NCI-H345 treated with DMSO at 0.1 percent for 48 hours (cell line): Measurements from ENCODE around the gene MPPE1.

Experiments
- DNase-seq: peaks from one replicate; lab custom pipeline; 2025; ENCODE audit not compliant: unreplicated experiment; lab: John Stamatoyannopoulos, UW

The MPPE1 gene

DNA sequence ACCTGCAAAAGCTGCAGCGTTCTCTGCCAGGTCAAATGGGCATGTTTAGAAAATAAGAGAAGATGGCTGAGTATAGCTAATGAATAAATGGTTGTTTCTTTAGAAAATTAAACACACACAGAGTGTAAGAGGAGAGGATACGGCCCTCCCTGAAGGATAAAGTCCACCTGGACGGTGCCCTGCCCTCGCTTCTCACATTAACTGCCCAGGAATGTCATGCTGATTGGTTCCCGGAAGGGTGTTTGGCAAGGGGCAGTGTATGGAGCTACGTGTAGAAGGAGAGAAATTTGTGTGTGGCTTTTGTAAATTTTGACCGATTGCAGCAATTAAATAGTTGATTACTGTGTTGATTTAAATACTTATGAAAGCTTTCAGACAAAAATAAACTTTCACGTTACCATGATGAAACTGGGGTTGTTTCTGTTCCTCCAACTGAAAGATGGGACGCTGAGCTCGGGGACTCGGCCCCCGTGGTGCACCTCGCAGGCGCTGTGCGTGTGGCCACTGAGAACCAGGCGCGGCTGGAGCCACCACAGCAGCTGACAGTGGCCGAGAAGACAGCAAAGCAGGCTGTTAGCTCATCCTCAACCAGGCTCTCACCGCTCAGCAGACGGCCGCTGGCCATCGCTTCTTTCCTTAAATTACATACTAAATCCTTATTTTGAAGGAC lies 22.7 kb downstream of the MPPE1 start:
- no peak for DNase-seq

DNA sequence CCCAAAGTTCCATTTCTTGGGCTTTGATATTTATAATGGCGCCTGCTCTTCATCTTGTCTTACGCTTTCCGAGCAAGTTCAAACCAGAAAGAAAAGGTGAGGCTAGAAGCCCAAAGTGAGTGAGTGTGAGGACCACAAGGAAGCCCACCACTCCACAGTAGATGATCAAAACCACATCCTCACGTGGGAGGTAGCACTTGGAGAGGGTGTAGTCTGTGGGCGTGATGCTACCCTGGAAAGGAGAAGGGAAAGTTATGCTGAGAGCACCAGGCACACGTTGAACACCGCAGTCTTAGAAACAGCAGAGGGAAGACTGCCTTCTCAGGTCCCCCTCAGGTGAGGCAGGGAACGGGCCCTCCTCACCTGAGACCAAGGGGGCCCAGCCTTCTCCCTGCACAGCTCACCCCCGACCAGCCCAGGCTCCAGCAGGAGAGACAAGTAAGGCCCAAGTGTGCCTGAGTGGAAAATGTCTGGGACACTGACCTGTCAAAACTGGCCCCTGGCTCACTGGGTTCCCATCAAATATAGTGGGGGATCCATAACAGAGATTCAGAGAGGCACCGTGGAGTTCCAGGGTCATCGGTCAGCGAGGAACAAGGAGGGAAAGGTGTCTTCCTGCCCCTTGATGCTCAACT lies 23.6 kb downstream of the MPPE1 start:
- DNase-seq, result no peak

DNA sequence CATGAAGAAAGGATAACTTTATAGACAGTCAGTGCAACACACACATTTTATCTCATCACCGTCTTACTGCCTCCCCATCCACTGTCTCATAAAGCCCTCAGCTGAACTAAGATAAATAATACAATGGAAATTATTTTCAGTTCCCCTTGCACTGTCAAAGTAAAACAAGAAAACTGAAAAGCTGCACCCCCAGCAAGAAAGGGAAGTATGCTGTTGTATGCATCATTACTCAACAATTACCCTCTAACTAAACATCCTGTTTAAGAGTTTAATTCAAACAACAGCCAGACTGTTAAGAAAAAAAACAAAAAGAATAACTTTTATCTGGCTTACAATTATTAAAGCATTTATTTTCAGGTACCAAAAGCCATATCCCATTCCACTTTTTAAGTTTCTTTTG lies 25.0 kb downstream of the MPPE1 start:
- no peak for DNase-seq

DNA sequence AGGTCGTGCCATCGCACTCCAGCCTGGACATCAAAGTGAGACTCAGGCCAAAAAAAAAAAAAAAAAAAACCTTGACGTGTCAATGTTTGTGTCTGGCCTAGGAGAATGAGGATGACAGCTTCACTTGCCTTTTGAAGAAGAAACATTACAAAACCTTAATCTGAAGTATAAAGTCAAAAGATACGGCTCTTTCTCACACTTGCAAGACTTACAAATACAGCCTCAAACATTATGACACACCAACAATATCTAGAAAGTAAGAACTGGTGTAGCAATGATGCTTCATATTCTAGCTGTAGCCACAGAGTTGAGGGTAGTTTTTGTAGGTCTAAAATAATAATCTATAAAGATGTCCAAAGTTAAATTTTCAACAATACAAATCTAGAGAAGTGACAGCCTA lies 25.5 kb downstream of the MPPE1 start:
- DNase-seq, result no peak

DNA sequence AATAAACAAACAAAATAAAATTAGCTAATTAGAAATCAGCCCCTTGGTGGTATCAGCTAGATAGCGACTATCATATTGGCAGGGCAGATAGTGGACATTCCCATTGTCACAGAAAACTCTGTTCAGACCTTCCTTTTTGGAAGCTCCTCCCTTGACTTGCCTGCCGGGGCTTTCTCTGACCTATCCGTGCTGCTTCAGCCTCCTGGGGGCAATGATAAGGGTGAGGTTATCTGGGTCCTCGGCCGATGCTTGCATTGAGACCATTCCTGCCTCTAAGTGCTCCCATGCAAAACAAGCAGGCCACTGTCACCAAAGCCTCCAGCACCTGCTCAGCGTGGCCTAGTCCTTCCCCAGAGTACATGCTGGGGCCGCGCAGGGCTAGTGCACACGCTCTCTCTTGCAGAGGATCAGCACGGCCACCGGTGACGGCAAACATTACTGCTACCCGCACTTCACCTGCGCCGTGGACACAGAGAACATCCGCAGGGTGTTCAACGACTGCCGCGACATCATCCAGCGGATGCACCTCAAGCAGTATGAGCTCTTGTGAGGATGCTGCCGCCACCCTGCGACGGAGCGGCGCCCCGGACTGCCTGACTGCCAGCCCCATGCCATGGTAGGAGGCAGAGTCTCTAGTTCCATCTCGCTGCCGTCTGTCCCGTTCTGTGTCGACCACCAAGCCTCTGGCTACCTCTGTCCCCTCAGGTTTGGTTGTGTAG lies 27.4 kb downstream of the MPPE1 start:
- no peak for DNase-seq

DNA sequence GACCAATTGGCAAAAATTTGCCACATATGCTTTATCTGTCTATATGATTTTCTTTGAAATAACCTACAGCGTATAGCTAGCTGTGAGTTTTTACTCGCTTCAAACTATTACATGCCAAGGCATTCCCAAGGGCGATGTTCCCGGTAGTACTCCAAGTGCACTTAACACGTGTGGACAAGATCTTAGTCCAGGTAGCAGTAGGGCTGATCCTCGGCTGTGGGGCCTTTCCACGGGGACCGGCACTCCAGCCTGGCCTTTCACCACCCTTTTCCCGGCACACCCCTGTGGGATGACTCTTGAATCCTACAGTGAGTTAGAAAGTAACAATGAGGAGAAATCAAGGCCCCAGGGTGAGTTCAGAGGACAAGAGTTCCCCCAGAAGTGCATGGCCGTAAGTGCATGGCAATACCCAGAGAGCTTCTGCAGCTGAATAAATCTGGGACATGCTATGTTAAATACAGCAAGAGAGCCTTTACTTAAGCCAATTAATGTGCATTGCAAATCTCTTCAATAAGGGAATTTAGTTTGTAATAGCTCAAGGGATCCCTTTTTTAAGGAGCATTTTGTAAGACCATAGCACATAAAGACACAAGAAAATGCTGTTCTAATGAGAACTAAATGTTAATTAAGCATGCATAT lies 30.5 kb downstream of the MPPE1 start:
- DNase-seq, result no peak

DNA sequence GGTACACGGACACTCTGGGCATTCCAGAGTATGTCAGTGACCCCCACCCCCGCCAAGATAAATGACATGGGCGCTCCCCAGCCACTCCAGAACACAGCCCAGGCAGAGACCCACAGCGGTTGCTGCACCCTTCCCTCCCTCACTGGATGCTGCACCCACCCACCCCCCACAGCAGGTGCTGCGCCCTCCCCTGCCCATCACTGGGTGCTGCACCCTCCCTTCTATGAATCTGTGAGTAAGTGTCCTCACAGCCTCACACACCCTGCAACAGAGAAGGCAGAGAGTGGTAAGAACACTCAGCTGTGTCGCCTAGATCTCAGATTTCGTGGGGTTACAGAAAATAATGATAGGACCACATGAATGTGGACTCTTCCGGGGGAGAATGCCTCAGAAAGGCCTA lies 33.4 kb downstream of the MPPE1 start:
- DNase-seq, result no peak

DNA sequence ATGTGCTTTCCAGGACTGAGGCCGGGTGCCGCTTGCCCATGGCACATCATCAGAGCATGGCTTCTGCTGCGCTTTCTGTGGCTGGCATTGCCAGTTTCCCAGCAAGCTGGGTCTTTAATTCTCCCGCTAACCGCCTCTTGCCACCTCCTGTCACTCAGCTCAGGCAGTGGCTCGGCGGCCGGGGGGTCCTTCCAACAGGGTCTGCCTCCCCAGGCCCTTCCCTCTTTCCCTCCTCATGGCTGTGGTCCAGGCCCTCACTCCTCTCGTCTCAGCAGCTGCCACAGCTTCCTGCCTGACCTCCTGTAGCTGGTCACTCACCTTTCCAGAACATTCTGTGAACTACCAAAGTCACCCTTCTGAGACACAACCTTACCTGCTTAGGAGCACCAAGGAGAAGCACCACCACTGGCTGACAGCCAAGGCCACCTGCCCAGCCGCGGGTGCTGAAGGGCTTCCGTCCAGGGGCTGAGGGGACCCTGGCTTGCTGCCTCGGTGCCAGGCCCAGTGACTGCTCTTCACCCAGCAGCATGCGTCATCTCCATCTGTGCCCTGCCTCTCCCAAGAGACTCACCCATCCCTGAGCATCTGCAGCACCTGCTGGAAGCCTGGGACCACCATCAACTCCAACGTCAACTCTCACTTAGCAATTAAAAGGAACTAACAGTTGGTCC lies 34.3 kb downstream of the MPPE1 start:
- DNase-seq, result no peak

DNA sequence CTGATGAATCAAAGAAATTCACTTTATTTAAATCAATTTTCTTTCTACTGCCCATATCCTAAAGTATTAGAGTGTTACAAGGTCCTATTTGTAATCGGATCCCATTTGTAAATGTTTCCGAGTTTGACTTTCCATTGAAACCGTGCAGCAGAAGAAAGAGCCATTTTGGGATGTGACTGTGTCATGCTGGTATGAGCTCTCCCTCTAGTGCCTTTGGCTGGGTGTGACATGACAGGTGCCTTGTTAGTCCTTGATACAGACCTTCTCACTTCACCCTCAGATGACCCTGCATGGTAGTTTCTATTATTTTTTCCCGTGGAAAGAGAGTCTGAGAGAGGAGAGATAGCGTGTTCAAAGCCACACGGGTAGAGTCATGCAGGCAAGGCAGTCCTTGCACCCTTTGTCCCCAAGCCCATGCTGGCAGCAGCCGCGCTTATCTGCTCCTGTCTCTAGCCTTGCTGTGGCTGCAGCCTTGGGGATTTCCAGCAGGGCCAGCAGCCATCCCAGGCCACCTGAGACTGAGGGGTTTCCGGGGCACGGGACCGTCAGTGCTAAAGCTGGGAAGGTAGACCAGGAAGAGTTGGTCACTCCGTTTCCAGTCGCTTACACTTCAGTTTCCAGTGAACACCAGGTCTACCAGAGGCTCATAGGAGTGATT lies 35.5 kb downstream of the MPPE1 start:
- no peak for DNase-seq

DNA sequence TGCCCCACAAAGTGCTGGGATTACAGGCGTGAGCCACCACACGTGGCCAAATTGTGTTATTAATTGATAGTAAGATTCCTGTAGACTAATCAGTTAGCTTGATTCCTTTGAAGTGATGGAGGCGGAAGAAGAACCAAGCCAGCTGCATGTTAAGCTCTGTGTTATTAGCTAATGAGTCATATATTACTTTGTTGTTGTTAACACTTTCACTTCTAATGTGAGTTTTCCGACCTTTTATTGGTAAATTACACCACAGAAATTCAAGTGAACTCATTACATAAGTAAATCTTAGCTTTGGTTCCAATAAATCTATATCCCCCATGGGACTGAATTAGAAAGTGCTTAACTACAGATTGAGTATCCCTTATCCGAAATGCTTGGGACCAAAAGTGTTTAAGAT lies 36.6 kb downstream of the MPPE1 start:
- no peak for DNase-seq

DNA sequence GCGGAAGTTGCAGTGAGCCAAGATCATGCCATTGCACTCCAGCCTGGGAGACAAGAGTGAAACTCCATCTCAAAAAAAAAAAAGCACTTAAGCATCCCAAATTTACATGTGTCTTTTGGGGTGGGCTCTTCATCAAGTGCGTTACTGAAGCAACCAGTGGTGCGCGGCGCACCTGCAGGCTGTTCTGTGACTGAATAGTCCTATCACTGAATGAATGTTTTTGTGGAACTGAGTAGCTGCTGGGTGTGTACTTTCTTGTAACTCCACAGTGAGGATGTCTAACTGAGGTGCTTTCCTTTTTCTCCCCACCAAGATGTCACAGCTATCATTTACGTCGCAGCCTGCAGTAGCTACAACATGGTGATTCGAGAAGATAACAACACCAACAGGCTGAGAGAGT lies 39.9 kb downstream of the MPPE1 start:
- DNase-seq, result no peak

DNA sequence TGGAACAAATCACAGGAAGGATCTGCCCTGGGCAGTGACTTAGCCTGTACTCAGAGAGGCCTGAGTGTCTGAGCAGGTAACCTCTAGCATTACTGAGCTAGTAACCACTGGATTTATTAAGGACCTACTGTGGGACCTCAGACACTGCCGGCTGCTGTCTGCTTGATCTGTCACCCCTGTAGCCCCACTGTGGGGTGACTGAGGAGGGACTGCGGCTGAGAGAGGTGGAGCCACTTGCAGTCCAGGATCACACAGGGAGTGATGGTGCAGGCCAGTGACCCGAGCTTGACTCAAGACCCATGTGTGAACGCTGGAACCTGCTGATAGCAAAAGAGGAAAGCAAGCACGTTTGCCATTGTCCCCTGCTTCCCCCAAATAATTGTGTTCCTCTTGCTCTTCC lies 41.4 kb downstream of the MPPE1 start:
- no peak for DNase-seq

DNA sequence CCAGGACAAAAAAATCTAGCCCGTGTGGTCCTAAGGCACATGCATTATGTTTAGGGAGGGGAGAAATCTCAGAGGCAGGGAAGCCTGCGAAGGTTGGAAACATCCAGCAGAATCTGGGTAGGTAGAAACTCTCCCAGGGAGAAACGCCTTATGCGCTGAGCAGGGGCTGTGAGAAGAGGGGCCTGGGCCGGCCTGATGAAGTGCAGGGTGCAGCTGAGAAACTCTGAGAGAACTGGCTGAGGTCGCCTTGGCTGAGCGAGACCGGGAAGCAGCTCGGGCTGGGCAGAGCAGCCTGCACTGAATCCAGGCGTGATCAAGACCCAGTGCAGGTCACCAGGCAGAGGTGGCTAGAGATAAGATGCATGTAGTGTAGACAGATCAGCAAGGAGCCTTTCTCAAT lies 41.8 kb downstream of the MPPE1 start:
- no peak for DNase-seq

DNA sequence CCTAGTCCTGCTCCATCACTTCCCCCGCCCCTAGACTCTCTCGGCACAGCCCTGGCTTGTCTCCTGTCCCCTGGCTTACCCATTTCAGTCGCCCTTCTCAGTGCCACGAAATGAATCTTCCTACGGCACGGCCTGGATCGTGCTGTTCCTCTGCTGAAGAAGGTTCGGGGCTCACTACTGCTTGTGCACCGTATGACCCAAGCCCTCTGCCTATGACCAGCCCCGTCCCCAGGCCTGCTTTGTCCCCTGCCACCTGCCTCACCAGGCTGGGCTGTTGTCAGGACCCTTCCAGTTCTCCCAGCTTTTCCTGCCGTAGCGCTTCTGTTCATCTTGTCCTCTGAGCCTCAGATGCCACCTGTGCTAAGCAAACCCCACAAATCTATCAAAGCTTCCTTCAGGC lies 43.0 kb downstream of the MPPE1 start:
- no peak for DNase-seq

DNA sequence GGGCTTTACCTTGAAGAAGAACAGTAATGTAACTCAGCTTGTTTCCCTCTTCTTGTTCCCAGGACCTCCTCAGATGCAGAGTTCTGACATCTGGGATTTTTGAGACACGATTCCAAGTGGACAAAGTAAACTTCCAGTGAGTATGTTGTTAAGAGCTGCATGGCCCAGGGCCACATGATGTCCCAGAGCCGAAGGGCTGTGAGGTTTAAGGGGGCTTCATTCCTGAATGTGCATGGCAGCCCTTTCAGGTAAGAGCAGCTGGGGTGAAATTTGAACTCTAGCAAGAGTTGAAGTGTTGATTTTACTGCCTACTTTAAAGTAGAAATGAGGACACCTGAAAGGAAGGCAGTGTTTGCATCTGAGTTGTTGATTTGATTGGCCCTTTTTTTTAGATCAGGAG lies 43.6 kb downstream of the MPPE1 start:
- no peak for DNase-seq

DNA sequence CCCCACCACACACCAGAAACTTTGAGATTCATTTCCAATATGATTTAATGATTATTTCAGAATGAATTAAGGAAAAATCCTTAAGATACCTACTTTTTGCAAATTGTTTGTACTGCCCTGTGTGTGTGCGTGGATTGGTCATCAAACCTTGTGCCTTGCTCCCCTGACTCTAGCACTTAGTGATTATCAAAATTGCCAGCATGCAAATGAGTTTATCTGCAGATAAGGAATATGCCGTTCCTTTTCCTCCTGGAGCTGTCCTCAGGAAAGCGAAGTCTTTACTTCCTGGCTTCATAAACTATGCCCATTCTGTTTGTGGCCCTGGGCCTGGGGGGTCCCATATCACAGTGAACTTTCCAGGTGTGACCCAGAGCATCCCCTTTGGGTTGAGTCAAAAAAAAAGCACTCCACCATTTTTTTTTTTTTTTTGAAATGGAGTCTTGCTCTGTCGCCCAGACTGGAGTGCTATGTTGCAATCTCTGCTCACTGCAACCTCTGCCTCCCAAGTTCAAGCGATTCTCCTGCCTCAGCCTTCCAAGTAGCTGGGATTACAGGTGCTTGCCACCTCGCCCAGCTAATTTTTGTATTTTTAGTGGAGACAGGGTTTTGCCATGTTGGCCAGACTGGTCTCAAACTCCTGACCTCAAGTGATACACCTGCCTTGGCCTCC lies 45.5 kb downstream of the MPPE1 start:
- DNase-seq, result no peak

DNA sequence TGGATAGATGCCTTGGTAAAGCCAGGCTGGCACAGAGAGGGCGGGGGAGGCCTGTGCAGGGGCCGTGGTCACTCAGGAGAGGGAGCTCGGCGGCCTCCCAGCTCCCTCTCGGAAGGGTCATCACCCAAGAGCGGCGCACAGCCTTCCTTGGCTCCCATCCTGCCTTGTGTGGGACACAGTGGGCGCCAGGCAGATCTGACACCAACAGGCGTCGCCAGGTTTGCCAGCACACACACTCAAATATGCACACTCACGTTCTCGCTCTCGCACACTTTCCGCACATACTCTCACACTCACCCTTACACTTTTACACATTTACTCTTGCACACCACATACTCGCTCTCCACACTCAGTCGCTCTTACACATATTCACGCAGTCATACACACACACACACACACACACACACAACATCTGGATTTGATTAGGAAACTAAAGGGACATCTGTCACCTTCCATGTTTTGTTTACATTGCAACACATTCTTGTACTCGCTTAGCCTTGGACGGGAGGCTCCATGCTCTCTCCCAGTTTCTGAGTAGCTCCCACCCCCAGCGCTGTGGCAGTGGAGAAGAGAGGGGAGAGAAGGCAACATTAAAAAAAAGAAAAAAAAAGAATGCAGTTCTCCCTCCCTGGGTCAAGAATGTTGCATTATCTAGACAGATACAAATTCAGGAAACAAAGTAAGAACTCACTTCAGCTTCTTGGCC lies 46.4 kb downstream of the MPPE1 start:
- no peak for DNase-seq

DNA sequence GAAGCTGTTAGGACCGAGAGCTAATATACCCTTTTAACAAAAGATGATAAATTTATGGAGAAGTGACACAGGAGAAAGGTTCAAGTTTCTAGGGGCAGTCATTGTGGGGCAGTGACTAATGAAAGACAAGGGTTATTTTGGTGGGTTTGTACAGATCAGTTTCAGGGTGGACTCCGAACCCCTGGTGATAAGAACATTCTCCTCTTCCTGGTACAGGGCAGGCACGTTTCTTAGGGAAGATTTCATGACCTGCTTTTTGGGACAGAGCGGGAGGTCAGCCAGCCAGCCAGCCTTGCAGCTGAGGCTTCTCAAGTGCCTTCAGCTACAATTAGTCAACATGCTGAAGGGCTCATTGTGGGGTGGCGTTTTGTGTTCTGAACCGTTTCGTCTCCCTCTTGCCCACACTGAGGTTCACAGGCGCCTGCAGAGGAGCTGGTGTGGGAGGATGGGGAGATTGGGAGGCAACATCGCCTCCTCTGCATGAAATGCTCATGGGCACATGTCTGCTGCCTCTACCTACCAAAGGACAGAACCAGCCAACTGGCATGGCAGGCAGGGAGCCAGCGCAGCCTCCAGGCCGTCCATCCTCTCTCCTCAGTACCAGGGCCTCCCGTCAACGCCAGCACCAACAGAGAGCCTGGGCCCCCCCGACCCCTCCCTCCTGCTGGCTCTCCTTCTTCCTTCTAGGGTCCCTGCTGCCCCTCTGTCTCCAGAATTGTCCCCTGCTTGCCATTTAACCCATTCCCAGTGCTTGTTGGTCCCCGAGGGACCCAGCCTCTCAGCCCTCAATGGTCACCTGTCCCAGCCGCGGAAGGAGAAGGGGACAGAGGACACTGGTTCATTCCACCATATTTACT lies 47.3 kb downstream of the MPPE1 start:
- DNase-seq, result no peak

DNA sequence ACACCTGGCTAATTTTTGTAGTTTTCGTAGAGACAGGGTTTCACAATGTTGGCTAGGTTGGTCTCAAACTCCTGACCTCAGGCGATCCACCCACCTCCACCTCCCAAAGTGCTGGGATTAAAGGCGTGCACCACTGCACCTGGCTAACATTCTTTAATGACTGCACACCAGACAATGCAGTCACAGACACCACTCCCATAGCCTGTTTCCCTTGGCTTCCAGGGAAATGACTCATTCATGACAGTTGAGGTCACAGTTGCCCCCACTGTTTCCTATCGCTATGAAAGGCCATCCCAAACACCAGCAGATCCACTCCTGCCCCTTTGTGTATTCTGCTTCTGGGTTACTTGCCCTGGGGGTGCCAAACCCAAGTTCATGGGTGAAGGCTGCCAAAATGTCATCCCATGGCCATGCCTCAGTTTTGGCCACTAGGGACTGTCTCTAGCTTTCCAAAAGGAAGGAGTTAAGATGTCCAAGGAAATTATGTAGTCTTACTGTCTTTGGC lies 48.2 kb downstream of the MPPE1 start:
- DNase-seq, result no peak
